HFF-Myc (cell line): ENCODE measurements around the gene MAD2L1.
A peak's percentile ranks its signal among the peaks of the same experiment; 100 is the strongest.
"Not testable (repeated sequence)": the region's sequence is repeated elsewhere in the genome, so short reads cannot be mapped to it uniquely, and the experiment has no call there.

ENCODE experiments used
- DNase-seq: peaks from one replicate; pipeline ENCODE4 v3.0.0-alpha.2; 2011; ENCODE audit warnings: low read depth; ENCODE audit errors: extremely low read depth
- H3K4me3 ChIP-seq: replicated peaks from 2 replicates; pipeline ENCODE4 v1.5.1; 2011; ENCODE audit warnings: low read depth, mild to moderate bottlenecking, control low read depth, low read length
- CTCF ChIP-seq: IDR thresholded peaks from 2 replicates; pipeline ENCODE4 v1.5.1; 2012; ENCODE audit warnings: mild to moderate bottlenecking, low read depth, low read length, control low read depth; ENCODE audit errors: missing control alignments

The MAD2L1 gene

GRCh38 chr4:120066517-120067340 lies at the start of gene MAD2L1:
Gene MAD2L1 (minus strand): TSS chr4:120066848. CDS start chr4:120066734, 114 bp downstream.
- peak; percentile 92 for DNase-seq
- H3K4me3 ChIP-seq, result peak within 1 kb of the TSS; percentile 91
- no peak for TF ChIP-seq CTCF

- no peak overlapping the region for H3K4me3 ChIP-seq
- no peak for TF ChIP-seq CTCF
- DNase-seq, result no peak
Observed at GRCh38 chr4:120111745-120112144, 45.1 kb upstream of the MAD2L1 start.

- H3K4me3 ChIP-seq, result no peak overlapping the region
- TF ChIP-seq CTCF, result no peak
- DNase-seq, result no peak
Observed at GRCh38 chr4:120109406-120109805, 42.8 kb upstream of the MAD2L1 start.

- DNase-seq, result no peak
- no peak for TF ChIP-seq CTCF
- H3K4me3 ChIP-seq, result no peak overlapping the region
Observed at GRCh38 chr4:120105472-120105871, 38.8 kb upstream of the MAD2L1 start.

- TF ChIP-seq CTCF, result no peak
- no peak for DNase-seq
- H3K4me3 ChIP-seq, result no peak overlapping the region
Observed at GRCh38 chr4:120096508-120097297, 30.1 kb upstream of the MAD2L1 start.

- no peak for TF ChIP-seq CTCF
- no peak for DNase-seq
Observed at GRCh38 chr4:120088507-120088906, 21.9 kb upstream of the MAD2L1 start.

GRCh38 chr4:120088066-120088465 lies 21.4 kb upstream of the MAD2L1 start:
- DNase-seq, H3K4me3 ChIP-seq: not testable (repeated sequence)

More at GRCh38 chr4:120088507-120088906, 21.9 kb upstream of the MAD2L1 start:
- no peak overlapping the region for H3K4me3 ChIP-seq
